Suprapubic skin (tissue), 4 donors: ENCODE results near the gene GAB1. TPM values are rescaled to one million over a fixed set of nuclear protein-coding genes. Genes with fewer than 3 reads are reported as not detected.

ENCODE experiments used
- DNase-seq, 2 donors: peaks; one replicate each; pipeline ENCODE4 v3.0.0-alpha.2; 2019; ENCODE audit warnings: low spot score in 2 of 2
- H3K27ac ChIP-seq: fragments of 200-600 bp; sonication (generic); one replicate; pipeline ENCODE4 v1.5.1; 2019
- H3K27me3 ChIP-seq: fragments of 200-600 bp; sonication (generic); one replicate; pipeline ENCODE4 v1.5.1; 2019
- H3K36me3 ChIP-seq: fragments of 200-600 bp; sonication (generic); one replicate; pipeline ENCODE4 v1.5.1; 2019
- H3K4me1 ChIP-seq: fragments of 200-600 bp; sonication (generic); one replicate; pipeline ENCODE4 v1.5.1; 2019
- H3K4me3 ChIP-seq: fragments of 200-600 bp; sonication (generic); one replicate; pipeline ENCODE4 v1.5.1; 2019; ENCODE audit warnings: mild to moderate bottlenecking
- H3K9me3 ChIP-seq: fragments of 200-600 bp; sonication (generic); one replicate; pipeline ENCODE4 v1.5.1; 2019
- EP300 ChIP-seq: sonication (generic); formaldehyde crosslinking; IDR thresholded peaks from one replicate; pipeline ENCODE4 v1.6.1; 2017; ENCODE audit warnings: antibody characterized with exemption
- POLR2A ChIP-seq, 2 donors: fragments of 450-650 bp; IDR thresholded peaks; one replicate each; pipeline ENCODE4 v1.6.1; 2017; ENCODE audit warnings: antibody characterized with exemption in 2 of 2, mild to moderate bottlenecking in 2 of 2, moderate library complexity in 2 of 2
- POLR2AphosphoS5 ChIP-seq, 3 donors: sonication (generic); formaldehyde crosslinking; IDR thresholded peaks; one replicate each; pipeline ENCODE4 v1.6.1; 2017; ENCODE audit warnings: antibody characterized with exemption in 3 of 3
- WGBS: methylation state at CpG from one replicate; pipeline ENCODE4 v1.1.5; 2018; 5-methylcytosine and 5-hydroxymethylcytosine counted together
- total RNA-seq, 4 donors: library from RNA; depleted of rRNA; stranded (reverse); fragments of >200 nt; gene quantifications; one replicate each; pipeline ENCODE4 v1.1.0, GENCODE V29; 2016
- TF ChIP-seq, protein P1 (sequence below), 2 donors: fragments of 200-600 bp in 1 of 2; fragments of 450-650 bp in 1 of 2; sonication (generic) in 1 of 2; IDR thresholded peaks; one replicate each; pipeline ENCODE4 v1.5.1; 2016 to 2019; ENCODE audit warnings: antibody characterized with exemption in 2 of 2, mild to moderate bottlenecking in 1 of 2, moderate library complexity in 1 of 2

GAB1 gene
- total RNA-seq, 4 donors from 2014 or later: 39.5 to 64.5 (median 46.4) TPM

DNA sequence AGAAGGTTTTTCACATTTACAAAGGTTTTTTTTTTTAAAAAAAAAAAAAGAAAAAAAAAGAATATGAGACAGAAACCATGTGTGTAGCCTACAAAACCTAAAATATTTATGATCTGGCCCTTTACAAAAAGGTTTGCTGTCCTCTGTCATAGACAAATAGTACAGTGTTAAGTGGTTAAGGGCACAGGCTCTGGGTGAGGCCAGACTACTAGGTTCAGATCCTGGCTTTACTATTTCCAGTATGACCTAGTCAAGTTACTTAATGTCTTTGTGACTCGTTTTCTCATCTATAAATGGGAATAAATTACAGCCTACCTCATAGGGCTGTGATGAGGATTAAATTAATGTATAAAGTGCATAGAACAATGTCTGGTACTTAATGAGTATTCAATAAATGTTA, 56.5 kb downstream of the GAB1 start:
- Histone ChIP-seq H3K4me3 (no peak overlapping the region), H3K27ac (no peak overlapping the region), H3K9me3 (no peaks in the 10 kb centered on the region), H3K4me1 (peaks cover 34% of the 10 kb centered on the region), H3K27me3 (no peaks in the 10 kb centered on the region), H3K36me3 (no peaks in the 10 kb centered on the region)
- no peak for DNase-seq
- 70% methylated on average over 1 of the region's 1 CpG for WGBS
- TF ChIP-seq POLR2AphosphoS5 (IDR thresholded peaks at IDR 0.05) (no peak), EP300 (no peak), POLR2A (IDR thresholded peaks at IDR 0.05) (no peak)
- TF ChIP-seq, protein P1, sequence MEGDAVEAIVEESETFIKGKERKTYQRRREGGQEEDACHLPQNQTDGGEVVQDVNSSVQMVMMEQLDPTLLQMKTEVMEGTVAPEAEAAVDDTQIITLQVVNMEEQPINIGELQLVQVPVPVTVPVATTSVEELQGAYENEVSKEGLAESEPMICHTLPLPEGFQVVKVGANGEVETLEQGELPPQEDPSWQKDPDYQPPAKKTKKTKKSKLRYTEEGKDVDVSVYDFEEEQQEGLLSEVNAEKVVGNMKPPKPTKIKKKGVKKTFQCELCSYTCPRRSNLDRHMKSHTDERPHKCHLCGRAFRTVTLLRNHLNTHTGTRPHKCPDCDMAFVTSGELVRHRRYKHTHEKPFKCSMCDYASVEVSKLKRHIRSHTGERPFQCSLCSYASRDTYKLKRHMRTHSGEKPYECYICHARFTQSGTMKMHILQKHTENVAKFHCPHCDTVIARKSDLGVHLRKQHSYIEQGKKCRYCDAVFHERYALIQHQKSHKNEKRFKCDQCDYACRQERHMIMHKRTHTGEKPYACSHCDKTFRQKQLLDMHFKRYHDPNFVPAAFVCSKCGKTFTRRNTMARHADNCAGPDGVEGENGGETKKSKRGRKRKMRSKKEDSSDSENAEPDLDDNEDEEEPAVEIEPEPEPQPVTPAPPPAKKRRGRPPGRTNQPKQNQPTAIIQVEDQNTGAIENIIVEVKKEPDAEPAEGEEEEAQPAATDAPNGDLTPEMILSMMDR (IDR thresholded peaks at IDR 0.05): no peak

DNA sequence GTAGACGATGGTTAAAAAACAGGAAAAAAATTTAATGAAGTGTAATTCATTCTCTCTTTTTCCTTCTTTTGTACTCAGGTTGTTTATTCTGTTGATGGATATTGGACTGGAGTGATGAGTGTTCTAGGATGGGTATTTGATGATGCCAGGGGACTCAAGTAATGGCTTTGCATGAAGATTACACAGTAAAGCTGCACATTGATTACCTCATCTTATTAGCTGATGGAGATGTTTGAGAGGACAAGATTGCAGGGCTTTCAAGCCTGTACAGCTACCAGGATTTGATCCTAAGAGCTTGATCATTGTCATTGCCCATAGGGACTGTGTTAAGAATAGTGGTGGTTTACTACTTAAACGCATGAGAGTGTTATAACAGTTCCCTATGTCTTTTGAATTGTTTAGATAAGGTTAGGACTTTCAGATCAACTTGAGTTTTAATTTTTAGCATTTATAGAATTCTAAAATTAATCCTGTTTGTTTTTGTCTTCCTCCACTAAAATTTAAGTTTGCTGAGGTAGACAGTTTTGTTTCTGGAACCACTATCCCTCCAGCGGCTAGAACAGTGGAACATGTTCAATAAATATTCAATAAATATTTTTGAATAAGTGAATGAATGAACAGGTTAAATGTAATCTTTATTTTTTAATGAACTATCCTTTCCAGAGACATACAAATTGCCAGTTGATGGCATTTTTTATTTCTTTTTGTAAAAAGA, 58.2 kb downstream of the GAB1 start:
- 76% methylated on average over 3 of the region's 3 CpGs for WGBS

DNA sequence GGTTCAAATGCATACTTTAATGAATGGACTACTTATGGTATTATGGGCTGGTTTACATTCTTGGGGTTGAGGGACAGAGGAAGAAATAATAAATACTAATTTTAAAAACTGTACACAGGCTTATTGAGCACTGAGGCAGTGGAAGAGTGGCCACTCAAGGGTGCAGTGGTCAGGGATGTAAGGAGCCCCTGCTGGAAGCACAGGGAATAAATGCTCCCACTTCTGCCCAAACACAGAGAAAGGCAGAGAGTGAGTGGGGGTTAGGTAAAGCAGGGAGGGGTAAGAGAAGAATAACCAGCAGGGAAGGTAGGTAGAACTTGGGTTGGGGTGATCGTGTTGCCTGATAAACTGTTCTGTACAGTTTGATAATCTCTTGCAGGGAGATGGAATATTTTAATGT, 60.0 kb downstream of the GAB1 start:
- H3K27ac ChIP-seq: no peak overlapping the region
- peaks cover 13% of the 10 kb centered on the region for H3K4me1 ChIP-seq
- WGBS: 79% methylated on average over 1 of the region's 1 CpG
- H3K27me3 ChIP-seq: no peaks in the 10 kb centered on the region
- no peaks in the 10 kb centered on the region for H3K9me3 ChIP-seq
- TF ChIP-seq, protein P1 (IDR thresholded peaks at IDR 0.05): no peak
- TF ChIP-seq POLR2AphosphoS5 (IDR thresholded peaks at IDR 0.05) (no peak), EP300 (no peak), POLR2A (IDR thresholded peaks at IDR 0.05) (no peak)
- no peak for DNase-seq
- H3K4me3 ChIP-seq: no peak overlapping the region
- no peaks in the 10 kb centered on the region for H3K36me3 ChIP-seq

More for the DNA sequence above, 58.2 kb downstream of the GAB1 start:
- Histone ChIP-seq H3K27ac (no peak overlapping the region), H3K27me3 (no peaks in the 10 kb centered on the region), H3K9me3 (no peaks in the 10 kb centered on the region), H3K36me3 (no peaks in the 10 kb centered on the region), H3K4me1 (peaks cover 28% of the 10 kb centered on the region), H3K4me3 (no peak overlapping the region)
- TF ChIP-seq EP300: no peak
- TF ChIP-seq POLR2A (IDR thresholded peaks at IDR 0.05): no peak
- TF ChIP-seq, protein P1 (IDR thresholded peaks at IDR 0.05): no peak
- TF ChIP-seq POLR2AphosphoS5 (IDR thresholded peaks at IDR 0.05): no peak
- no peak for DNase-seq

DNA sequence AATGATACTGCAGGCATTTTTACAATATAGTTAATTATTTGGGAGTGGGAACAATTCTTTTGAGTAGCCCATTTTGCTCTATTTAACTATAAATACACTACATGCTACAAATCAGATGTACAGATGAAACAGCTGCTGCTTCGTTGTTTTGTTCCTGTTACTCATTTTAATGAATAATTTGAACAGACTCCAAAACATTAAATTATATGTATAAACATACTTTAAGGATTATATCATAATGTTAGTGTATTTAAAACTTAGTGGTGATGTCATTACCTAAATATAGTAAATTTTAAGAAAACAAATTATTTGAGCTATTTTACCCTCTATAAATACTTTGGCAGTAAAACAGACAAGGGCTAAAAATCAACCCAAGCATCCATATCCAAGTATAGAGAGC, 60.7 kb downstream of the GAB1 start:
- no peaks in the 10 kb centered on the region for H3K9me3 ChIP-seq
- peaks cover 11% of the 10 kb centered on the region for H3K4me1 ChIP-seq
- H3K4me3 ChIP-seq: no peak overlapping the region
- no peak for TF ChIP-seq POLR2A (IDR thresholded peaks at IDR 0.05)
- no peak for TF ChIP-seq EP300
- no peak for TF ChIP-seq POLR2AphosphoS5 (IDR thresholded peaks at IDR 0.05)
- TF ChIP-seq, protein P1 (IDR thresholded peaks at IDR 0.05): no peak
- no peaks in the 10 kb centered on the region for H3K36me3 ChIP-seq
- H3K27me3 ChIP-seq: no peaks in the 10 kb centered on the region
- no peak overlapping the region for H3K27ac ChIP-seq
- DNase-seq: no peak
- 36% methylated on average over 1 of the region's 1 CpG for WGBS

DNA sequence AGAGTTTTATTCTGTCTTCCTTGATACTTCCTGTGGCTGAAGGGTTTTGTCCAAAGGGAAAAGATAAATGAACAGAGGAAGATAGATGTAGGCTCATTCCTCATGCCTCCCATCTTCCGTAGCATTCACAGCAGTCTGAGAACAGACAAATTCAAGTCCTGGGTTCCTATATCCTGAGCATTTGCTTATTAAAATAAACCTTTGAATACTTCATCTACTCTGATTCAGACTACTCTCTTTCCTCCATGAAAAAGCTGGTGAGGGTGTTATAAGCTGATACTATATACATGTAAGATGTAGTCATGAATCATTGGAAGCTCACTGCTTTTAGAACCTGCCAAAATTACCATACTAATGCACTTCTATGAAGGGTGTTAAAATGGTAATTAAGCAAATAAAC, 61.2 kb downstream of the GAB1 start:
- H3K27me3 ChIP-seq: no peaks in the 10 kb centered on the region
- TF ChIP-seq, protein P1 (IDR thresholded peaks at IDR 0.05): no peak
- TF ChIP-seq POLR2A (IDR thresholded peaks at IDR 0.05) (no peak), EP300 (no peak), POLR2AphosphoS5 (IDR thresholded peaks at IDR 0.05) (no peak)
- no peak overlapping the region for H3K4me3 ChIP-seq
- no peak for DNase-seq
- 73% methylated on average over 1 of the region's 1 CpG for WGBS
- H3K9me3 ChIP-seq: no peaks in the 10 kb centered on the region
- H3K27ac ChIP-seq: no peak overlapping the region
- no peaks in the 10 kb centered on the region for H3K36me3 ChIP-seq
- H3K4me1 ChIP-seq: peaks cover 17% of the 10 kb centered on the region
